ENCODE data around the gene FHIT.

- TF ChIP-seq GATA2 (IDR thresholded peaks at IDR 0.05; ENCODE audit: low read depth, low read length), result no peak
- no peak for TF ChIP-seq GATA3 (IDR thresholded peaks at IDR 0.05; ENCODE audit: low read depth, low read length)
Measured at GRCh38 chr3:59829527-59829926, 1421.7 kb downstream of the FHIT start.

Data from SH-SY5Y (cell line).